ENCODE measurements around the gene PXDC1.
A peak's percentile ranks its signal among the peaks of the same experiment; 100 is the strongest.

Gene PXDC1

GRCh38 chr6:3751077-3751729, at the start of gene PXDC1:
Gene PXDC1, minus strand, starts transcription at chr6:3751713. Its CDS starts 182 bp downstream, at chr6:3751531.
- no peak for DNase-seq (ENCODE audit: low read depth)

GRCh38 chr6:3800850-3801591, 49.5 kb upstream of the PXDC1 start:
- no peak for DNase-seq (ENCODE audit: low read depth)

GRCh38 chr6:3799719-3800118, 48.2 kb upstream of the PXDC1 start:
- no peak for DNase-seq (ENCODE audit: low read depth)

GRCh38 chr6:3798055-3798919, 46.8 kb upstream of the PXDC1 start:
- DNase-seq (ENCODE audit: low read depth), result peak; percentile 17

GRCh38 chr6:3797231-3798054, 45.9 kb upstream of the PXDC1 start:
- peak; percentile 47 for DNase-seq (ENCODE audit: low read depth)

GRCh38 chr6:3796719-3797041, 45.2 kb upstream of the PXDC1 start:
- no peak for DNase-seq (ENCODE audit: low read depth)

GRCh38 chr6:3795836-3796718, 44.6 kb upstream of the PXDC1 start:
- DNase-seq (ENCODE audit: low read depth), result no peak

GRCh38 chr6:3794092-3794491, 42.6 kb upstream of the PXDC1 start:
- DNase-seq (ENCODE audit: low read depth), result no peak

- no peak for DNase-seq (ENCODE audit: low read depth)
Measured at GRCh38 chr6:3793545-3793944, 42.0 kb upstream of the PXDC1 start.

- DNase-seq (ENCODE audit: low read depth), result no peak
Measured at GRCh38 chr6:3791526-3792203, 40.2 kb upstream of the PXDC1 start.

- DNase-seq (ENCODE audit: low read depth), result no peak
Measured at GRCh38 chr6:3789896-3790558, 38.5 kb upstream of the PXDC1 start.

- no peak for DNase-seq (ENCODE audit: low read depth)
Measured at GRCh38 chr6:3789018-3789895, 37.7 kb upstream of the PXDC1 start.

GRCh38 chr6:3788408-3789017, 37.0 kb upstream of the PXDC1 start:
- no peak for DNase-seq (ENCODE audit: low read depth)

- DNase-seq (ENCODE audit: low read depth), result no peak
Measured at GRCh38 chr6:3786141-3786540, 34.6 kb upstream of the PXDC1 start.

- no peak for DNase-seq (ENCODE audit: low read depth)
Measured at GRCh38 chr6:3785745-3786098, 34.2 kb upstream of the PXDC1 start.

GRCh38 chr6:3784885-3785744, 33.6 kb upstream of the PXDC1 start:
- no peak for DNase-seq (ENCODE audit: low read depth)

GRCh38 chr6:3784423-3784822, 32.9 kb upstream of the PXDC1 start:
- no peak for DNase-seq (ENCODE audit: low read depth)

Measured in HS-27A (cell line).